Ascending aorta (tissue), 2 donors: Measurements from ENCODE around the gene SLC39A9. TPM values are rescaled to one million over a fixed set of nuclear protein-coding genes. Genes with fewer than 3 reads are reported as not detected.

Source experiments
- DNase-seq, 2 donors: peaks; one replicate each; pipeline ENCODE4 v3.0.0-alpha.2; 2019; ENCODE audit warnings: low spot score in 2 of 2
- H3K27ac ChIP-seq, 2 donors: fragments of 200-600 bp; sonication (generic); one replicate each; pipeline ENCODE4 v1.5.1; 2016 to 2017; ENCODE audit warnings: mild to moderate bottlenecking in 1 of 2
- H3K27me3 ChIP-seq: fragments of 200-600 bp; sonication (generic); one replicate; pipeline ENCODE4 v1.5.1; 2017
- H3K36me3 ChIP-seq, 2 donors: fragments of 200-600 bp; sonication (generic); one replicate each; pipeline ENCODE4 v1.5.1; 2016
- H3K4me1 ChIP-seq, 2 donors: fragments of 200-600 bp; sonication (generic); one replicate each; pipeline ENCODE4 v1.5.1; 2016 to 2017; ENCODE audit warnings: mild to moderate bottlenecking in 1 of 2
- H3K4me3 ChIP-seq, 2 donors: fragments of 200-600 bp; sonication (generic); one replicate each; pipeline ENCODE4 v1.5.1; 2016 to 2017; ENCODE audit warnings: mild to moderate bottlenecking in 1 of 2
- H3K9me3 ChIP-seq, 2 donors: fragments of 200-600 bp; sonication (generic); one replicate each; pipeline ENCODE4 v1.5.1; 2016
- CTCF ChIP-seq, 3 experiments: fragments of 200-600 bp in 2 of 3; fragments of 450-650 bp in 1 of 3; sonication (generic) in 2 of 3; IDR thresholded peaks; one replicate each; pipeline ENCODE4 v1.5.1; 2016 to 2019; ENCODE audit warnings: antibody characterized with exemption in 3 of 3, mild to moderate bottlenecking in 1 of 3, moderate library complexity in 1 of 3
- intact Hi-C: fragments of 100-400 bp; cut with DNase I; formaldehyde crosslinking; loops from one replicate; pipeline ENCODE4 v1.15.1; 2023
- total RNA-seq: library from RNA; depleted of rRNA; stranded (reverse); fragments of >200 nt; gene quantifications from one replicate; pipeline ENCODE4 v1.1.0, GENCODE V29; 2016

The SLC39A9 gene
- total RNA-seq, 1 donor from 2014 or later = 26.2 TPM

GRCh38 chr14:69399750-69400149 is 1.3 kb downstream of the SLC39A9 start:
- Histone ChIP-seq H3K4me3 (peak overlapping the region; percentile 82 to 95), H3K9me3 (no peaks in the 10 kb centered on the region), H3K27ac (no peak overlapping the region), H3K27me3 (no peaks in the 10 kb centered on the region), H3K4me1 (peaks cover 8 to 34% of the 10 kb centered on the region in 2 donors), H3K36me3 (peaks cover 7 to 11% of the 10 kb centered on the region in 2 donors)
- intact Hi-C loops = loop anchor here (2.0 to 10.0 kb wide), 5 partner anchors 63 to 1581 kb away; partner anchors contain the start of genes DCAF5, RAD51B and SRSF5
- no peak for TF ChIP-seq CTCF (IDR thresholded peaks at IDR 0.05)
- DNase-seq = no peak

- no peak for TF ChIP-seq CTCF (IDR thresholded peaks at IDR 0.05)
- Histone ChIP-seq H3K9me3 (no peaks in the 10 kb centered on the region), H3K36me3 (peaks cover 3 to 7% of the 10 kb centered on the region in 2 donors), H3K27me3 (no peaks in the 10 kb centered on the region), H3K4me3 (peak overlapping the region; percentile 82 to 95), H3K27ac (no peak overlapping the region), H3K4me1 (peaks cover 8 to 34% of the 10 kb centered on the region in 2 donors)
- no peak for DNase-seq
- intact Hi-C loops = no loop called here
Measured at GRCh38 chr14:69400154-69400553, 1.7 kb downstream of the SLC39A9 start.

GRCh38 chr14:69401841-69402240 is 3.3 kb downstream of the SLC39A9 start:
- Histone ChIP-seq H3K27ac (no peak overlapping the region), H3K27me3 (no peaks in the 10 kb centered on the region), H3K4me3 (no peak overlapping the region), H3K36me3 (no peaks in the 10 kb centered on the region), H3K9me3 (no peaks in the 10 kb centered on the region), H3K4me1 (peaks cover 8 to 31% of the 10 kb centered on the region in 2 donors)
- intact Hi-C loops = no loop called here
- no peak for DNase-seq
- TF ChIP-seq CTCF (IDR thresholded peaks at IDR 0.05) = no peak

GRCh38 chr14:69404478-69404877 is 6.0 kb downstream of the SLC39A9 start:
- Histone ChIP-seq H3K36me3 (peaks cover 0 to 5% of the 10 kb centered on the region in 2 donors), H3K27me3 (no peaks in the 10 kb centered on the region), H3K9me3 (no peaks in the 10 kb centered on the region), H3K27ac (no peak overlapping the region), H3K4me1 (peaks cover 5 to 20% of the 10 kb centered on the region in 2 donors), H3K4me3 (no peak overlapping the region)
- intact Hi-C loops = no loop called here
- DNase-seq = no peak
- no peak for TF ChIP-seq CTCF (IDR thresholded peaks at IDR 0.05)

GRCh38 chr14:69404883-69405282 is 6.4 kb downstream of the SLC39A9 start:
- Histone ChIP-seq H3K9me3 (no peaks in the 10 kb centered on the region), H3K4me1 (peaks cover under 1 to 16% of the 10 kb centered on the region in 2 donors), H3K27ac (no peak overlapping the region), H3K27me3 (no peaks in the 10 kb centered on the region), H3K36me3 (peaks cover 0 to 5% of the 10 kb centered on the region in 2 donors), H3K4me3 (no peak overlapping the region)
- no peak for DNase-seq
- intact Hi-C loops = no loop called here
- no peak for TF ChIP-seq CTCF (IDR thresholded peaks at IDR 0.05)

GRCh38 chr14:69405762-69406161 is 7.3 kb downstream of the SLC39A9 start:
- intact Hi-C loops = no loop called here
- TF ChIP-seq CTCF (IDR thresholded peaks at IDR 0.05) = no peak

More at GRCh38 chr14:69405762-69406161, 7.3 kb downstream of the SLC39A9 start:
- H3K27ac ChIP-seq = no peak overlapping the region
- no peaks in the 10 kb centered on the region for H3K27me3 ChIP-seq
- no peak overlapping the region for H3K4me3 ChIP-seq
- H3K36me3 ChIP-seq = peaks cover 0 to 5% of the 10 kb centered on the region in 2 donors
- no peak for DNase-seq
- H3K4me1 ChIP-seq = peaks cover 0 to 7% of the 10 kb centered on the region in 2 donors
- no peaks in the 10 kb centered on the region for H3K9me3 ChIP-seq
